Activated CD8-positive, alpha-beta memory T cell treated with anti-CD3 and anti-CD28 coated beads, Interleukin-2, amount 50 U/mL, for 48 hours (primary cell): ENCODE measurements around the gene ENTR1.
A peak's percentile ranks its signal among the peaks of the same experiment; 100 is the strongest.
"Not testable (repeated sequence)": the region's sequence is repeated elsewhere in the genome, so short reads cannot be mapped to it uniquely, and the experiment has no call there.

Experiments
- DNase-seq: peaks from one replicate; pipeline ENCODE4 v3.0.0-alpha.2; 2020

ENTR1 gene

GRCh38 chr9:136416914-136417313, 6.5 kb upstream of the ENTR1 start:
- no peak for DNase-seq

GRCh38 chr9:136416427-136416826, 6.0 kb upstream of the ENTR1 start:
- no peak for DNase-seq

GRCh38 chr9:136412962-136413361, 2.5 kb upstream of the ENTR1 start:
- DNase-seq = no peak

- no peak for DNase-seq
Measured at GRCh38 chr9:136411378-136411777, 964 bp upstream of the ENTR1 start.

GRCh38 chr9:136409557-136410455, 608 bp downstream of the ENTR1 start:
- peak; percentile 78 for DNase-seq

- DNase-seq = no peak
Measured at GRCh38 chr9:136407911-136408310, 2.5 kb downstream of the ENTR1 start.

- DNase-seq = not testable (repeated sequence)
Measured at GRCh38 chr9:136407061-136407460, 3.4 kb downstream of the ENTR1 start.

GRCh38 chr9:136405904-136406303, 4.5 kb downstream of the ENTR1 start:
- DNase-seq = not testable (repeated sequence)

GRCh38 chr9:136405481-136405880, 4.9 kb downstream of the ENTR1 start:
- no peak for DNase-seq

- no peak for DNase-seq
Measured at GRCh38 chr9:136404801-136405136, 5.6 kb downstream of the ENTR1 start.

GRCh38 chr9:136403915-136404800, 6.3 kb downstream of the ENTR1 start:
- peak; percentile 73 for DNase-seq

GRCh38 chr9:136403538-136403914, 6.9 kb downstream of the ENTR1 start:
- DNase-seq = peak; percentile 83

GRCh38 chr9:136402067-136402466, 8.3 kb downstream of the ENTR1 start:
- no peak for DNase-seq

- no peak for DNase-seq
Measured at GRCh38 chr9:136401173-136401922, 9.1 kb downstream of the ENTR1 start.

- peak; percentile 96 for DNase-seq
Measured at GRCh38 chr9:136400038-136400834, 10.2 kb downstream of the ENTR1 start, which contains the start of gene SNAPC4. TSS of gene SNAPC4 (minus strand) at chr9:136400170. CDS start at chr9:136398428, 1,742 bp downstream.

GRCh38 chr9:136399176-136400037, 11.0 kb downstream of the ENTR1 start:
- DNase-seq = peak; percentile 74

GRCh38 chr9:136398286-136398685, 12.1 kb downstream of the ENTR1 start:
- no peak for DNase-seq

- DNase-seq = no peak
Measured at GRCh38 chr9:136397643-136398042, 12.8 kb downstream of the ENTR1 start.

- DNase-seq = no peak
Measured at GRCh38 chr9:136396219-136396515, 14.2 kb downstream of the ENTR1 start.

- DNase-seq = no peak
Measured at GRCh38 chr9:136395345-136396218, 14.8 kb downstream of the ENTR1 start.
